ENCODE results near the gene RYR3. TPM values are rescaled to one million over a fixed set of nuclear protein-coding genes. Genes with fewer than 3 reads are reported as not detected.

RYR3 gene
- polyA plus RNA-seq, 1 donor: 6.5 TPM

- Histone ChIP-seq H3K36me3 (ENCODE audit: control insufficient read depth, insufficient read depth, low read length) (no peaks in the 10 kb centered on the region), H3K4me1 (ENCODE audit: control insufficient read depth, insufficient read depth, low read length) (peaks cover 7% of the 10 kb centered on the region), H3K9me3 (ENCODE audit: control insufficient read depth, low read depth, low read length) (no peaks in the 10 kb centered on the region), H3K27ac (ENCODE audit: low read length) (no peak overlapping the region), H3K27me3 (ENCODE audit: control insufficient read depth, insufficient read depth, low read length) (no peaks in the 10 kb centered on the region), H3K4me3 (ENCODE audit: low read length) (no peak overlapping the region)
- no peak for DNase-seq
- no CpG with 5 or more reads among the region's 1 CpG for WGBS (ENCODE audit: insufficient coverage, low lambda C conversion rate)
These were observed 602.7 kb downstream of the RYR3 start for GRCh38 chr15:33913459-33913858.

Other genes with a start within 250 kb of the RYR3 start
- 0.88 TPM for gene FMN1, start 116.3 kb upstream of the RYR3 start, polyA plus RNA-seq

Data from large intestine (tissue), 3 donors.